K562 (cell line): ENCODE data around the gene OPCML. TPM values are rescaled to one million over a fixed set of nuclear protein-coding genes. Genes with fewer than 3 reads are reported as not detected.

Experiments used
- ATAC-seq: fragments of 200-7000 bp; cut with Tn5 transposase; 3 replicates; pipeline ENCODE4 v1.9.1; 2020; ENCODE audit warnings: moderate library complexity
- BruUV-seq: library from RNA; stranded (reverse); fragments of 400-500 nt; replicated peaks from 2 replicates; lab custom pipeline; 2021; lab: Mats Ljungman, UMichigan
- CTCF ChIA-PET: fragments of 300-600 bp; formaldehyde crosslinking; extraction: SDS; loops from one replicate; lab custom pipeline; 2021; ENCODE audit warnings: low intra/inter-chr PET ratio; lab: Yijun Ruan, JAX
- POLR2A ChIA-PET: fragments of 300-600, 350-650 bp; sonication (Branson Sonifier 250); formaldehyde crosslinking; extraction: SDS; loops from one replicate; lab custom pipeline; 2021; ENCODE audit warnings: antibody characterized with exemption, inconsistent platforms; lab: Yijun Ruan, JAX
- DNase-seq, 4 experiments: peaks; one replicate each; pipeline versions ENCODE4 v3.0.0 to v3.0.0-alpha.2; 2011 to 2018; ENCODE audit warnings: low spot score in 3 of 4, mixed read lengths in 3 of 4; ENCODE audit errors: extremely low read depth in 1 of 4
- FAIRE-seq: peaks from 2 replicates; lab custom pipeline; 2011; peaks lifted over from hg19 to GRCh38; lab: Jason Lieb, UNC
- H2AFZ ChIP-seq: 2 replicates; pipeline ENCODE4 v1.6.0; 2011; ENCODE audit warnings: low read depth, low read length, control low read depth, inconsistent platforms
- H3K27ac ChIP-seq: fragments of 200-600 bp; 3 replicates; pipeline ENCODE4 v1.8.0; 2011; ENCODE audit warnings: low read depth, mild to moderate bottlenecking, control low read depth, inconsistent platforms, low read length, moderate library complexity, mixed read lengths; ENCODE audit errors: extremely low read depth
- H3K27me3 ChIP-seq, 2 experiments: fragments of 300-600 bp in 1 of 2; 2 replicates in 1 of 2; 3 replicates in 1 of 2; pipeline versions ENCODE4 v1.6.0 to v1.8.0; 2011; ENCODE audit warnings: inconsistent platforms in 2 of 2, low read length in 2 of 2, mild to moderate bottlenecking in 1 of 2, mixed read lengths in 1 of 2, moderate library complexity in 1 of 2; ENCODE audit not compliant: control insufficient read depth in 2 of 2, insufficient read depth in 2 of 2
- H3K36me3 ChIP-seq: fragments of 300-600 bp; 3 replicates; pipeline ENCODE4 v1.8.0; 2011; ENCODE audit warnings: mild to moderate bottlenecking, low read length, inconsistent platforms; ENCODE audit not compliant: control insufficient read depth, insufficient read depth
- H3K4me1 ChIP-seq, 2 experiments: fragments of 200-600 bp in 1 of 2; replicated peaks in 1 of 2; 2 replicates in 1 of 2; 3 replicates in 1 of 2; pipeline versions ENCODE4 v1.5.1 to v1.8.0; 2011; ENCODE audit warnings: inconsistent platforms in 2 of 2, low read length in 2 of 2, mild to moderate bottlenecking in 1 of 2, mixed read lengths in 1 of 2, moderate library complexity in 1 of 2; ENCODE audit not compliant: control insufficient read depth in 2 of 2, insufficient read depth in 2 of 2
- H3K4me2 ChIP-seq: 2 replicates; pipeline ENCODE4 v1.6.1; 2011; ENCODE audit warnings: low read length, control low read depth, inconsistent platforms, mixed read lengths; ENCODE audit not compliant: insufficient read depth
- H3K4me3 ChIP-seq: fragments of 200-600 bp; sonication (generic), shearing (Covaris generic); 2 replicates; pipeline ENCODE4 v1.5.1; 2016; ENCODE audit warnings: control low read depth, inconsistent platforms
- H3K79me2 ChIP-seq: fragments of 200-600 bp; 3 replicates; pipeline ENCODE4 v1.8.0; 2011; ENCODE audit warnings: low read length, inconsistent platforms; ENCODE audit not compliant: control insufficient read depth, insufficient read depth
- H3K9ac ChIP-seq, 2 experiments: 2 replicates each; pipeline versions ENCODE4 v1.6.0 to v1.6.1; 2011; ENCODE audit warnings: low read depth in 2 of 2, low read length in 2 of 2, control low read depth in 1 of 2, inconsistent platforms in 1 of 2, mild to moderate bottlenecking in 1 of 2, mixed read lengths in 1 of 2; ENCODE audit not compliant: insufficient read depth in 1 of 2
- H3K9me1 ChIP-seq: one replicate; pipeline ENCODE4 v1.6.0; 2011; ENCODE audit warnings: inconsistent platforms, mild to moderate bottlenecking, low read length, moderate library complexity; ENCODE audit not compliant: control insufficient read depth, insufficient read depth
- H3K9me3 ChIP-seq: replicated peaks from 2 replicates; pipeline ENCODE4 v1.5.1; 2011; ENCODE audit warnings: low read depth, low read length, inconsistent platforms; ENCODE audit not compliant: control insufficient read depth, insufficient read depth
- H4K20me1 ChIP-seq: replicated peaks from 2 replicates; pipeline ENCODE4 v1.6.1; 2011; ENCODE audit warnings: low read length, inconsistent platforms, mixed read lengths; ENCODE audit not compliant: control insufficient read depth, insufficient read depth
- CHCHD3 ChIP-seq: fragments of 250-450 bp; sonication (Bioruptor Pico); IDR thresholded peaks from 2 replicates; pipeline ENCODE4 v2.1.2; 2022; ENCODE audit warnings: mild to moderate bottlenecking
- EGR1 ChIP-seq: fragments of 450-650 bp; conservative IDR thresholded peaks from 2 replicates; pipeline ENCODE4 v1.6.1; 2017; ENCODE audit warnings: mild to moderate bottlenecking
- ELF2 ChIP-seq: fragments of 250-450 bp; sonication (Bioruptor Pico); IDR thresholded peaks from 2 replicates; pipeline ENCODE4 v1.5.0; 2021; ENCODE audit warnings: mild to moderate bottlenecking
- EP300 ChIP-seq: IDR thresholded peaks from 2 replicates; pipeline ENCODE4 v1.6.1; 2012; ENCODE audit warnings: low read length, improper control_type of control experiment
- HIVEP1 ChIP-seq: fragments of 250-450 bp; sonication (Bioruptor Pico); IDR thresholded peaks from 2 replicates; pipeline ENCODE4 v1.4.0; 2020; ENCODE audit warnings: mild to moderate bottlenecking
- RFX5 ChIP-seq: IDR thresholded peaks from 2 replicates; pipeline ENCODE4 v1.6.1; 2011; ENCODE audit warnings: low read depth, mild to moderate bottlenecking, improper control_type of control experiment, low read length
- SMC3 ChIP-seq: conservative IDR thresholded peaks from 2 replicates; pipeline ENCODE4 v1.6.1; 2011; ENCODE audit warnings: low read depth, low read length, improper control_type of control experiment; ENCODE audit not compliant: insufficient read depth
- SP1 ChIP-seq: sonication (generic); formaldehyde crosslinking; IDR thresholded peaks from 2 replicates; pipeline ENCODE4 v1.8.1; 2022; ENCODE audit warnings: mild to moderate bottlenecking, missing genetic modification reagents
- TAF1 ChIP-seq: IDR thresholded peaks from 2 replicates; pipeline ENCODE4 v1.6.1; 2011; ENCODE audit warnings: mild to moderate bottlenecking, low read length, moderate library complexity; ENCODE audit not compliant: insufficient read depth, control insufficient read depth, severe bottlenecking; ENCODE audit errors: extremely low read depth
- ZFX ChIP-seq: sonication (generic); formaldehyde crosslinking; IDR thresholded peaks from 2 replicates; pipeline ENCODE4 v1.8.0; 2022; ENCODE audit warnings: mild to moderate bottlenecking, missing genetic modification reagents, moderate library complexity
- ZNF184 ChIP-seq: sonication (generic); formaldehyde crosslinking; IDR thresholded peaks from 2 replicates; pipeline ENCODE4 v1.5.0; 2020; ENCODE audit warnings: missing genetic modification reagents
- ZNF282 ChIP-seq: sonication (generic); formaldehyde crosslinking; IDR thresholded peaks from 2 replicates; pipeline ENCODE4 v1.8.1; 2023; ENCODE audit warnings: missing genetic modification reagents
- WGBS: fragments of 100-300 bp; shearing (Covaris generic); methylation state at CpG from one replicate; pipeline ENCODE4 v1.1.6; 2016; ENCODE audit warnings: low coverage, mixed read lengths; ENCODE audit not compliant: insufficient coverage; ENCODE audit errors: missing lambda C conversion rate; 5-methylcytosine and 5-hydroxymethylcytosine counted together
- in situ Hi-C: fragments of 300-500 bp; cut with MboI; formaldehyde crosslinking; loops from 4 replicates; pipeline ENCODE4 v1.15.0; 2018; ENCODE audit warnings: inconsistent platforms, mixed read lengths
- intact Hi-C: fragments of 100-400 bp; cut with micrococcal nuclease; formaldehyde crosslinking; loops from 2 replicates; pipeline ENCODE4 v1.14.2; 2022
- polyA plus RNA-seq, 8 experiments: library from polyadenylated mRNA; depleted of rRNA in 4 of 8; stranded (reverse) in 5 of 8; unstranded in 3 of 8; fragments of >200 nt; fragmentation: Nextera tagmentation in 2 of 8; fragmentation: Illumina TruSeq in 1 of 8; extraction: Ambion mirVana in 2 of 8; extraction: Trizol in 1 of 8; gene quantifications; 2 replicates each; pipeline versions ENCODE4 v1.2.1 to v1.2.3, GENCODE V29; 2011 to 2014; ENCODE audit warnings: inconsistent platforms in 1 of 8, missing spikeins in 1 of 8
- total RNA-seq, 7 experiments: library from RNA; depleted of rRNA in 6 of 7; stranded (reverse); fragments of >200 nt in 6 of 7; fragmentation: Illumina TruSeq in 2 of 7; extraction: Trizol in 2 of 7; gene quantifications; 2 replicates each; pipeline versions ENCODE4 v1.2.1 to v1.2.3, GENCODE V29; 2011 to 2021; ENCODE audit warnings: low replicate concordance in 1 of 7
- TF ChIP-seq, protein P1 (sequence below): fragments of 450-650 bp; IDR thresholded peaks from 2 replicates; pipeline ENCODE4 v1.6.1; 2016; ENCODE audit warnings: mild to moderate bottlenecking, moderate library complexity

The OPCML gene
- total and polyA plus RNA-seq, 9 of the 15 experiments (the other 6 are each of a cell fraction or from before 2014, with no cell fraction given) = not detected

DNA sequence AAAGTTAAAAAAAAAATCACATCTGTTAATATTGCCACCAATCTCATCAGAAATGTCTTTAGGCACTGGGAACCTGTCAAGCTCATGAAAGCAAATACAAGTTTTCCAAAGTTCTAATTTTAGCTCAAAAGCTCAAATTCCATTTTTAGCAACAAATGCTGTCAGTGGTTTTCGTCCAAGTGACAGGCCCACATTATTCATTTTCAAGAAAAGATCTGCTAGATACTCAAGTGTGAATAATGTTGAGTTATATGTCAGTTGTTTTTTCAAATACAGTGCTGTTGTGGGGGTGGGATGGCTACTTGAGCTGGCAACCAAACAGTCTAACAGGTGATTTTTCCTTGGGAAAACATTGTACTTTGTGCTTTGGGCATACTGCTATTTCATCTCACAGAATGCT, 1072.6 kb downstream of the OPCML start:
- Histone ChIP-seq H2AFZ (no peak overlapping the region), H3K27me3 (no peaks in the 10 kb centered on the region), H3K9me1 (no peaks in the 10 kb centered on the region), H3K9ac (no peak overlapping the region), H3K4me2 (no peak overlapping the region), H3K4me3 (no peak overlapping the region), H4K20me1 (no peaks in the 10 kb centered on the region), H3K79me2 (no peaks in the 10 kb centered on the region), H3K4me1 (no peaks in the 10 kb centered on the region), H3K36me3 (no peaks in the 10 kb centered on the region), H3K9me3 (no peaks in the 10 kb centered on the region), H3K27ac (no peak overlapping the region)
- CTCF ChIA-PET = no interaction called here
- no peak for ATAC-seq
- in situ Hi-C loops (no loop called here), intact Hi-C loops (no loop called here)
- POLR2A ChIA-PET = no interaction called here
- TF ChIP-seq, protein P1, sequence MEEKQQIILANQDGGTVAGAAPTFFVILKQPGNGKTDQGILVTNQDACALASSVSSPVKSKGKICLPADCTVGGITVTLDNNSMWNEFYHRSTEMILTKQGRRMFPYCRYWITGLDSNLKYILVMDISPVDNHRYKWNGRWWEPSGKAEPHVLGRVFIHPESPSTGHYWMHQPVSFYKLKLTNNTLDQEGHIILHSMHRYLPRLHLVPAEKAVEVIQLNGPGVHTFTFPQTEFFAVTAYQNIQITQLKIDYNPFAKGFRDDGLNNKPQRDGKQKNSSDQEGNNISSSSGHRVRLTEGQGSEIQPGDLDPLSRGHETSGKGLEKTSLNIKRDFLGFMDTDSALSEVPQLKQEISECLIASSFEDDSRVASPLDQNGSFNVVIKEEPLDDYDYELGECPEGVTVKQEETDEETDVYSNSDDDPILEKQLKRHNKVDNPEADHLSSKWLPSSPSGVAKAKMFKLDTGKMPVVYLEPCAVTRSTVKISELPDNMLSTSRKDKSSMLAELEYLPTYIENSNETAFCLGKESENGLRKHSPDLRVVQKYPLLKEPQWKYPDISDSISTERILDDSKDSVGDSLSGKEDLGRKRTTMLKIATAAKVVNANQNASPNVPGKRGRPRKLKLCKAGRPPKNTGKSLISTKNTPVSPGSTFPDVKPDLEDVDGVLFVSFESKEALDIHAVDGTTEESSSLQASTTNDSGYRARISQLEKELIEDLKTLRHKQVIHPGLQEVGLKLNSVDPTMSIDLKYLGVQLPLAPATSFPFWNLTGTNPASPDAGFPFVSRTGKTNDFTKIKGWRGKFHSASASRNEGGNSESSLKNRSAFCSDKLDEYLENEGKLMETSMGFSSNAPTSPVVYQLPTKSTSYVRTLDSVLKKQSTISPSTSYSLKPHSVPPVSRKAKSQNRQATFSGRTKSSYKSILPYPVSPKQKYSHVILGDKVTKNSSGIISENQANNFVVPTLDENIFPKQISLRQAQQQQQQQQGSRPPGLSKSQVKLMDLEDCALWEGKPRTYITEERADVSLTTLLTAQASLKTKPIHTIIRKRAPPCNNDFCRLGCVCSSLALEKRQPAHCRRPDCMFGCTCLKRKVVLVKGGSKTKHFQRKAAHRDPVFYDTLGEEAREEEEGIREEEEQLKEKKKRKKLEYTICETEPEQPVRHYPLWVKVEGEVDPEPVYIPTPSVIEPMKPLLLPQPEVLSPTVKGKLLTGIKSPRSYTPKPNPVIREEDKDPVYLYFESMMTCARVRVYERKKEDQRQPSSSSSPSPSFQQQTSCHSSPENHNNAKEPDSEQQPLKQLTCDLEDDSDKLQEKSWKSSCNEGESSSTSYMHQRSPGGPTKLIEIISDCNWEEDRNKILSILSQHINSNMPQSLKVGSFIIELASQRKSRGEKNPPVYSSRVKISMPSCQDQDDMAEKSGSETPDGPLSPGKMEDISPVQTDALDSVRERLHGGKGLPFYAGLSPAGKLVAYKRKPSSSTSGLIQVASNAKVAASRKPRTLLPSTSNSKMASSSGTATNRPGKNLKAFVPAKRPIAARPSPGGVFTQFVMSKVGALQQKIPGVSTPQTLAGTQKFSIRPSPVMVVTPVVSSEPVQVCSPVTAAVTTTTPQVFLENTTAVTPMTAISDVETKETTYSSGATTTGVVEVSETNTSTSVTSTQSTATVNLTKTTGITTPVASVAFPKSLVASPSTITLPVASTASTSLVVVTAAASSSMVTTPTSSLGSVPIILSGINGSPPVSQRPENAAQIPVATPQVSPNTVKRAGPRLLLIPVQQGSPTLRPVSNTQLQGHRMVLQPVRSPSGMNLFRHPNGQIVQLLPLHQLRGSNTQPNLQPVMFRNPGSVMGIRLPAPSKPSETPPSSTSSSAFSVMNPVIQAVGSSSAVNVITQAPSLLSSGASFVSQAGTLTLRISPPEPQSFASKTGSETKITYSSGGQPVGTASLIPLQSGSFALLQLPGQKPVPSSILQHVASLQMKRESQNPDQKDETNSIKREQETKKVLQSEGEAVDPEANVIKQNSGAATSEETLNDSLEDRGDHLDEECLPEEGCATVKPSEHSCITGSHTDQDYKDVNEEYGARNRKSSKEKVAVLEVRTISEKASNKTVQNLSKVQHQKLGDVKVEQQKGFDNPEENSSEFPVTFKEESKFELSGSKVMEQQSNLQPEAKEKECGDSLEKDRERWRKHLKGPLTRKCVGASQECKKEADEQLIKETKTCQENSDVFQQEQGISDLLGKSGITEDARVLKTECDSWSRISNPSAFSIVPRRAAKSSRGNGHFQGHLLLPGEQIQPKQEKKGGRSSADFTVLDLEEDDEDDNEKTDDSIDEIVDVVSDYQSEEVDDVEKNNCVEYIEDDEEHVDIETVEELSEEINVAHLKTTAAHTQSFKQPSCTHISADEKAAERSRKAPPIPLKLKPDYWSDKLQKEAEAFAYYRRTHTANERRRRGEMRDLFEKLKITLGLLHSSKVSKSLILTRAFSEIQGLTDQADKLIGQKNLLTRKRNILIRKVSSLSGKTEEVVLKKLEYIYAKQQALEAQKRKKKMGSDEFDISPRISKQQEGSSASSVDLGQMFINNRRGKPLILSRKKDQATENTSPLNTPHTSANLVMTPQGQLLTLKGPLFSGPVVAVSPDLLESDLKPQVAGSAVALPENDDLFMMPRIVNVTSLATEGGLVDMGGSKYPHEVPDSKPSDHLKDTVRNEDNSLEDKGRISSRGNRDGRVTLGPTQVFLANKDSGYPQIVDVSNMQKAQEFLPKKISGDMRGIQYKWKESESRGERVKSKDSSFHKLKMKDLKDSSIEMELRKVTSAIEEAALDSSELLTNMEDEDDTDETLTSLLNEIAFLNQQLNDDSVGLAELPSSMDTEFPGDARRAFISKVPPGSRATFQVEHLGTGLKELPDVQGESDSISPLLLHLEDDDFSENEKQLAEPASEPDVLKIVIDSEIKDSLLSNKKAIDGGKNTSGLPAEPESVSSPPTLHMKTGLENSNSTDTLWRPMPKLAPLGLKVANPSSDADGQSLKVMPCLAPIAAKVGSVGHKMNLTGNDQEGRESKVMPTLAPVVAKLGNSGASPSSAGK = no peak
- TF ChIP-seq ZNF282 (no peak), RFX5 (no peak), TAF1 (no peak), ZNF184 (CRISPR knock-in tag) (no peak), CHCHD3 (no peak), EGR1 (no peak), EP300 (no peak), SP1 (CRISPR knock-in tag) (no peak), HIVEP1 (CRISPR knock-in tag) (no peak), SMC3 (no peak), ELF2 (CRISPR knock-in tag) (no peak), ZFX (CRISPR knock-in tag) (no peak)
- DNase-seq = no peak
- 0% methylated on average over 1 of the region's 1 CpG for WGBS
- no TSS peak for BruUV-seq
- FAIRE-seq = no peak
